ENCODE results near the gene SNX20.

Gene SNX20

GRCh38 chr16:50696575-50697420, 15.7 kb upstream of the SNX20 start:
- DNase-seq (ENCODE audit: low read depth), result no peak
- no peak for TF ChIP-seq CTCF (IDR thresholded peaks at IDR 0.05; ENCODE audit: control insufficient read depth, insufficient read depth, low read depth, low read length, missing control alignments)
- no peak overlapping the region for H3K4me3 ChIP-seq (ENCODE audit: control insufficient read depth, low read depth, low read length)

- no peak for TF ChIP-seq CTCF (IDR thresholded peaks at IDR 0.05; ENCODE audit: control insufficient read depth, insufficient read depth, low read depth, low read length, missing control alignments)
- DNase-seq (ENCODE audit: low read depth), result no peak
- H3K4me3 ChIP-seq (ENCODE audit: control insufficient read depth, low read depth, low read length), result no peak overlapping the region
Observed at GRCh38 chr16:50696126-50696525, 15.0 kb upstream of the SNX20 start.

- no peak for TF ChIP-seq CTCF (IDR thresholded peaks at IDR 0.05; ENCODE audit: control insufficient read depth, insufficient read depth, low read depth, low read length, missing control alignments)
- DNase-seq (ENCODE audit: low read depth), result no peak
- H3K4me3 ChIP-seq (ENCODE audit: control insufficient read depth, low read depth, low read length), result no peak overlapping the region
Observed at GRCh38 chr16:50695017-50696000, 14.2 kb upstream of the SNX20 start.

- no peak for DNase-seq (ENCODE audit: low read depth)
- no peak overlapping the region for H3K4me3 ChIP-seq (ENCODE audit: control insufficient read depth, low read depth, low read length)
- no peak for TF ChIP-seq CTCF (IDR thresholded peaks at IDR 0.05; ENCODE audit: control insufficient read depth, insufficient read depth, low read depth, low read length, missing control alignments)
Observed at GRCh38 chr16:50694206-50694605, 13.1 kb upstream of the SNX20 start.

DNA sequence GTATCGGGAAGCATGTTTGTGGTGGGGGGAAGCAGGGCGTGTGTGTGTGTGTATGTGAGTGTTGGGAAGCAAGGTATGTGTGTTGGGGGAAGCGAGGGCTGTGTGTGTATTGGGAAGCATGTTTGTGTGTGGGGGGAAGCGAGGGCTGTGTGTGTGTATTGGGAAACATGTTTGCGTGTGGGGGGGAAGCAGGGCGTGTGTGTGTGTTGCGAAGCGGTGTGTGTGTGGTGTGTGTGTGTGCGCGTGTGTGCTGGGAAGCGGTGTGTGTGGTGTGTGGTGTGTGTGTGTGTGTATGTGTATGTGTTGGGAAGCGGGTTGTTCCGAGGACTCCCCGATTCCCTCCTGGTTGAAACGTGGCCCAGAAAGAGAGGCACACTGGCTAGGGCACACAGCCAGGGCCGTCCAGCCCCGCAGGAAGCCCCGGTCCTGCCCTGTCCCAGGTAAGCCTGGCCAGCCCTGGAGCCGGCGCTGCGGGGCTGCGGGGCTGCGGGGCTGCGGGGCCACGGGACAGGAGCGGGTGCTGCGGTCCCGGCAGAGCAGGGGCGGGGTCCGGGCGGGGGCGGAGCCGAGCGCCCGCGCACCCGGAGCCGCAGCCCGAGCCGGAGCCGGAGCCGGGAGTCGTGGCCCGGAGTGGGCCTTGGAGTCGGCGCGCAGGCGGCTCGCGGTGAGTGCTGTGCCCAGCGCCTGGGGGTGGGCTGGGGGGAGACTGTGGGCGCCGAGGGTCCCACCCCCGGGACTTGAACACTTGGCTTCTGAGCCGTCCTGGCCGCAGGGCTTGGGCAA, 12.1 kb upstream of the SNX20 start, which contains the start of gene NOD2:
Gene NOD2 (plus strand): TSS at position 608 of the 783 bp plus-strand sequence. CDS start 5,890 bp downstream, outside the sequence.
- no peak for TF ChIP-seq CTCF (IDR thresholded peaks at IDR 0.05; ENCODE audit: control insufficient read depth, insufficient read depth, low read depth, low read length, missing control alignments)
- H3K4me3 ChIP-seq (ENCODE audit: control insufficient read depth, low read depth, low read length), result peak within 1 kb of the TSS; percentile 12; the same call in 1 of the 2 replicates
- DNase-seq (ENCODE audit: low read depth), result no peak

GRCh38 chr16:50692644-50692998, 11.5 kb upstream of the SNX20 start:
- no peak overlapping the region for H3K4me3 ChIP-seq (ENCODE audit: control insufficient read depth, low read depth, low read length)
- no peak for DNase-seq (ENCODE audit: low read depth)
- TF ChIP-seq CTCF (IDR thresholded peaks at IDR 0.05; ENCODE audit: control insufficient read depth, insufficient read depth, low read depth, low read length, missing control alignments), result no peak

All from AG09309 (cell line).